ENCODE results near the gene NDOR1. TPM values are rescaled to one million over a fixed set of nuclear protein-coding genes. Genes with fewer than 3 reads are reported as not detected.

The NDOR1 gene
- total and polyA plus RNA-seq, 2 donors (not counting 3 experiments of a cell fraction or from before 2014, with no cell fraction given) = 13.5 to 26.7 TPM

- BruUV-seq (replicated peaks) = no TSS peak
- no peak overlapping the region for H3K27ac ChIP-seq (ENCODE audit: insufficient read depth, low read depth, low read length)
- peak overlapping the region in 1 of 3 experiments; percentile 62 for H3K4me3 ChIP-seq (replicated peaks in 1 of 3; ENCODE audit: insufficient read depth in 1 of 3, low read depth in 1 of 3, low read length in 3 of 3)
- peaks cover 0 to 5% of the 10 kb centered on the region in 2 experiments for H3K36me3 ChIP-seq (ENCODE audit: control insufficient read depth in 2 of 2, extremely low read depth in 1 of 2, insufficient read depth in 2 of 2, low read length in 2 of 2)
- H3K4me2 ChIP-seq (ENCODE audit: insufficient read depth, low read length) = peak overlapping the region; percentile 83
- no peaks in the 10 kb centered on the region for H3K9me1 ChIP-seq (replicated peaks; ENCODE audit: control insufficient read depth, extremely low read depth, insufficient read depth, low read length)
- dilution Hi-C loops (cut with MboI; ENCODE audit: extremely low pct_ligation_motif_present, low sequenced_read_pairs) (no loop called here), intact Hi-C loops (cut with micrococcal nuclease) (no loop called here)
- ChIA-PET POLR2A (interaction anchor here (1.0 kb wide), 1 partner anchor 34 kb away, joined by 3 read pairs; the partner anchor contains the start of gene TUBB4B), CTCF (interaction anchor here (1.8 kb wide), 1 partner anchor 12 kb away, joined by 4 read pairs; no protein-coding TSS in a partner anchor)
- H3K9me3 ChIP-seq (replicated peaks; ENCODE audit: control insufficient read depth, insufficient read depth, low read length) = no peaks in the 10 kb centered on the region
- DNase-seq (ENCODE audit: low read depth, low spot score) (no peak), FAIRE-seq (no peak)
- TF ChIP-seq GATA2 (IDR thresholded peaks at IDR 0.05; ENCODE audit: insufficient read depth, insufficient read length, low read depth, low read length) = no peak
- no peak for TF ChIP-seq MYC (IDR thresholded peaks at IDR 0.05; ENCODE audit: low read depth, low read length)
- H3K4me1 ChIP-seq (ENCODE audit: control insufficient read depth, extremely low read depth, insufficient read depth, low read length) = peaks cover 21% of the 10 kb centered on the region
- H3K9ac ChIP-seq (replicated peaks; ENCODE audit: extremely low read depth, insufficient read depth, low read length) = peak overlapping the region; percentile 85
- H2AFZ ChIP-seq (ENCODE audit: low read depth, low read length) = no peak overlapping the region
- H3K27me3 ChIP-seq (ENCODE audit: control insufficient read depth in 2 of 2, insufficient read depth in 2 of 2, low read length in 2 of 2) = no peaks in the 10 kb centered on the region
- no peaks in the 10 kb centered on the region for H4K20me1 ChIP-seq (replicated peaks; ENCODE audit: control insufficient read depth, extremely low read depth, insufficient read depth, low read length)
- peaks cover 34% of the 10 kb centered on the region for H3K79me2 ChIP-seq (ENCODE audit: control insufficient read depth, insufficient read depth, low read length)
Observed at GRCh38 chr9:137206602-137207001, 1.1 kb downstream of the NDOR1 start.

DNA sequence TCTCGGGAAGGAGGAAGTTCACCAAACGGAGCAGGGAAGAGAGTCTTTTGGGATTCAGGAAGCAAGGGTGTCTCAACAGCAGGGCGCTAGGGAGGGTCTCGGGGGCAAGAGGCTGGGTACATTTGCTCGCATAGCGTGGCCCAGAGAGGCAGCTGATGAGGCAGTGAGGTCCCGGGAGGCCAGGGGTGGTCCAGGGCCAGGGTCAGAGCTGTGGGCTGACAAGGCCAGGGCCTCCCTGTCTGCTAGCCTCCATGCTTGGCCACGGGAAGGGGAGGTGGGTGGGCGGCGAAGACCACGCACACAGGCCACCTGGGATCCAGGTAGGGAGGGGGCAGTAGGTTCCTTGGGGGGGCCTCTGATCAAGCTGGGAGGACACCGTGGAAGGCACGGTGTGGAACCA is 6.0 kb downstream of the NDOR1 start:
- intact Hi-C loops (cut with micrococcal nuclease) (no loop called here), dilution Hi-C loops (cut with MboI; ENCODE audit: extremely low pct_ligation_motif_present, low sequenced_read_pairs) (no loop called here)
- H3K36me3 ChIP-seq (ENCODE audit: control insufficient read depth in 2 of 2, extremely low read depth in 1 of 2, insufficient read depth in 2 of 2, low read length in 2 of 2) = peaks cover 0 to 7% of the 10 kb centered on the region in 2 experiments
- H3K79me2 ChIP-seq (ENCODE audit: control insufficient read depth, insufficient read depth, low read length) = peaks cover 8% of the 10 kb centered on the region
- no peaks in the 10 kb centered on the region for H4K20me1 ChIP-seq (replicated peaks; ENCODE audit: control insufficient read depth, extremely low read depth, insufficient read depth, low read length)
- FAIRE-seq = no peak
- H2AFZ ChIP-seq (ENCODE audit: low read depth, low read length) = no peak overlapping the region
- no peak overlapping the region for H3K27ac ChIP-seq (ENCODE audit: insufficient read depth, low read depth, low read length)
- H3K27me3 ChIP-seq (ENCODE audit: control insufficient read depth in 2 of 2, insufficient read depth in 2 of 2, low read length in 2 of 2) = no peaks in the 10 kb centered on the region
- H3K9me1 ChIP-seq (replicated peaks; ENCODE audit: control insufficient read depth, extremely low read depth, insufficient read depth, low read length) = no peaks in the 10 kb centered on the region
- no peak overlapping the region for H3K9ac ChIP-seq (replicated peaks; ENCODE audit: extremely low read depth, insufficient read depth, low read length)
- TF ChIP-seq MAX (IDR thresholded peaks at IDR 0.05; ENCODE audit: insufficient read depth, insufficient read length) = no peak
- no peak for TF ChIP-seq POLR2A (IDR thresholded peaks at IDR 0.05; ENCODE audit: low read depth, low read length)
- TF ChIP-seq EZH2 (IDR thresholded peaks at IDR 0.05; ENCODE audit: borderline replicate concordance, low read depth, low read length, severe bottlenecking) = no peak
- TF ChIP-seq, protein P1, sequence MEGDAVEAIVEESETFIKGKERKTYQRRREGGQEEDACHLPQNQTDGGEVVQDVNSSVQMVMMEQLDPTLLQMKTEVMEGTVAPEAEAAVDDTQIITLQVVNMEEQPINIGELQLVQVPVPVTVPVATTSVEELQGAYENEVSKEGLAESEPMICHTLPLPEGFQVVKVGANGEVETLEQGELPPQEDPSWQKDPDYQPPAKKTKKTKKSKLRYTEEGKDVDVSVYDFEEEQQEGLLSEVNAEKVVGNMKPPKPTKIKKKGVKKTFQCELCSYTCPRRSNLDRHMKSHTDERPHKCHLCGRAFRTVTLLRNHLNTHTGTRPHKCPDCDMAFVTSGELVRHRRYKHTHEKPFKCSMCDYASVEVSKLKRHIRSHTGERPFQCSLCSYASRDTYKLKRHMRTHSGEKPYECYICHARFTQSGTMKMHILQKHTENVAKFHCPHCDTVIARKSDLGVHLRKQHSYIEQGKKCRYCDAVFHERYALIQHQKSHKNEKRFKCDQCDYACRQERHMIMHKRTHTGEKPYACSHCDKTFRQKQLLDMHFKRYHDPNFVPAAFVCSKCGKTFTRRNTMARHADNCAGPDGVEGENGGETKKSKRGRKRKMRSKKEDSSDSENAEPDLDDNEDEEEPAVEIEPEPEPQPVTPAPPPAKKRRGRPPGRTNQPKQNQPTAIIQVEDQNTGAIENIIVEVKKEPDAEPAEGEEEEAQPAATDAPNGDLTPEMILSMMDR (IDR thresholded peaks at IDR 0.05; ENCODE audit: extremely low read depth in 1 of 2, insufficient read depth in 1 of 2, low read depth in 1 of 2, low read length in 2 of 2) = no peak
- no peak for TF ChIP-seq GATA2 (IDR thresholded peaks at IDR 0.05; ENCODE audit: insufficient read depth, insufficient read length, low read depth, low read length)
- TF ChIP-seq POLR2AphosphoS5 (IDR thresholded peaks at IDR 0.05; ENCODE audit: insufficient read depth, low read depth, low read length) = no peak
- TF ChIP-seq FOS (IDR thresholded peaks at IDR 0.05; ENCODE audit: borderline replicate concordance, insufficient read depth, low read length) = no peak
- no peak for DNase-seq (ENCODE audit: low read depth, low spot score)
- CTCF ChIA-PET = interaction anchor here (1.1 kb wide), 1 partner anchor 23 kb away, joined by 3 read pairs; the partner anchor contains the start of genes ANAPC2 and SSNA1
- no TSS peak for BruUV-seq (replicated peaks)
- H3K4me2 ChIP-seq (ENCODE audit: insufficient read depth, low read length) = no peak overlapping the region
- H3K9me3 ChIP-seq (replicated peaks; ENCODE audit: control insufficient read depth, insufficient read depth, low read length) = no peaks in the 10 kb centered on the region
- H3K4me1 ChIP-seq (ENCODE audit: control insufficient read depth, extremely low read depth, insufficient read depth, low read length) = peaks cover 2% of the 10 kb centered on the region
- POLR2A ChIA-PET = no interaction called here
- no peak overlapping the region for H3K4me3 ChIP-seq (replicated peaks in 1 of 3; ENCODE audit: insufficient read depth in 1 of 3, low read depth in 1 of 3, low read length in 3 of 3)

All from endothelial cell of umbilical vein (primary cell).